ENCODE results near the gene PDGFC.

- TF ChIP-seq CTCF (IDR thresholded peaks at IDR 0.05) (no peak), POLR2A (IDR thresholded peaks at IDR 0.05) (no peak)
Observed at GRCh38 chr4:156811963-156812362, 159.6 kb downstream of the PDGFC start.
